Neuron (in vitro differentiated cells): ENCODE results near the gene YPEL3.

Experiments
- H2AFZ ChIP-seq: one replicate; pipeline ENCODE4 v1.6.1; 2013; ENCODE audit warnings: low read depth, mild to moderate bottlenecking, inconsistent platforms, low read length, moderate library complexity
- H3K27me3 ChIP-seq: one replicate; pipeline ENCODE4 v1.6.1; 2013; ENCODE audit warnings: low read length; ENCODE audit not compliant: insufficient read depth
- H3K36me3 ChIP-seq: one replicate; pipeline ENCODE4 v1.6.1; 2013; ENCODE audit warnings: low read length; ENCODE audit not compliant: insufficient read depth
- H3K4me1 ChIP-seq: one replicate; pipeline ENCODE4 v1.6.1; 2013; ENCODE audit warnings: low read length; ENCODE audit not compliant: insufficient read depth
- H3K4me3 ChIP-seq: 2 replicates; pipeline ENCODE4 v1.5.1; 2013; ENCODE audit warnings: mild to moderate bottlenecking, low read length, moderate library complexity
- H3K9me3 ChIP-seq: one replicate; pipeline ENCODE4 v1.6.1; 2013; ENCODE audit warnings: low read length

The YPEL3 gene

GRCh38 chr16:30052671-30053372 lies 43.2 kb downstream of the YPEL3 start:
- H3K4me1 ChIP-seq, result peaks cover 8% of the 10 kb centered on the region
- peaks cover 2% of the 10 kb centered on the region for H3K36me3 ChIP-seq
- H3K4me3 ChIP-seq, result peak overlapping the region; percentile 60
- H2AFZ ChIP-seq, result peak overlapping the region; percentile 75
- H3K9me3 ChIP-seq, result no peaks in the 10 kb centered on the region
- H3K27me3 ChIP-seq, result no peaks in the 10 kb centered on the region

- Histone ChIP-seq H3K4me3 (no peak overlapping the region), H3K9me3 (no peaks in the 10 kb centered on the region), H3K4me1 (peaks cover 8% of the 10 kb centered on the region), H3K27me3 (no peaks in the 10 kb centered on the region), H2AFZ (no peak overlapping the region), H3K36me3 (peaks cover 2% of the 10 kb centered on the region)
Observed at GRCh38 chr16:30051518-30051917, 44.5 kb downstream of the YPEL3 start.

GRCh38 chr16:30049871-30050270 lies 46.1 kb downstream of the YPEL3 start:
- H2AFZ ChIP-seq, result no peak overlapping the region
- peaks cover 8% of the 10 kb centered on the region for H3K4me1 ChIP-seq
- no peaks in the 10 kb centered on the region for H3K27me3 ChIP-seq
- H3K9me3 ChIP-seq, result no peaks in the 10 kb centered on the region
- no peaks in the 10 kb centered on the region for H3K36me3 ChIP-seq
- no peak overlapping the region for H3K4me3 ChIP-seq

GRCh38 chr16:30046588-30046987 lies 49.4 kb downstream of the YPEL3 start:
- Histone ChIP-seq H3K36me3 (no peaks in the 10 kb centered on the region), H3K9me3 (no peaks in the 10 kb centered on the region), H2AFZ (no peak overlapping the region), H3K4me1 (no peaks in the 10 kb centered on the region), H3K27me3 (no peaks in the 10 kb centered on the region), H3K4me3 (no peak overlapping the region)

- Histone ChIP-seq H3K4me1 (no peaks in the 10 kb centered on the region), H3K36me3 (no peaks in the 10 kb centered on the region), H2AFZ (no peak overlapping the region), H3K4me3 (no peak overlapping the region), H3K9me3 (no peaks in the 10 kb centered on the region), H3K27me3 (no peaks in the 10 kb centered on the region)
Observed at GRCh38 chr16:30046178-30046577, 49.8 kb downstream of the YPEL3 start.
